ENCODE results near the gene CUEDC1. TPM values are rescaled to one million over a fixed set of nuclear protein-coding genes. Genes with fewer than 3 reads are reported as not detected.

The CUEDC1 gene
- polyA plus RNA-seq, 2 of the 4 experiments (the other 2 are of a cell fraction): 44.3 to 90.6 TPM

GRCh38 chr17:57899822-57900221 is 55.4 kb downstream of the CUEDC1 start:
- WGBS (ENCODE audit: missing lambda C conversion rate): 81% methylated on average over 4 of the region's 4 CpGs
- Histone ChIP-seq H3K4me1 (peaks cover 85% of the 10 kb centered on the region), H3K4me3 (no peak overlapping the region), H3K4me2 (peak overlapping the region; percentile 40), H3K9me3 (no peaks in the 10 kb centered on the region), H3K27ac (peak overlapping the region; percentile 94 to 97)
- no peak for FAIRE-seq
- POLR2A ChIA-PET: interaction anchor here (0.9 to 1.8 kb wide), 4 partner anchors 12 to 56 kb away, joined by 3 to 8 read pairs (median 3); partner anchors contain the start of gene CUEDC1
- no peak for TF ChIP-seq SMC3 (IDR thresholded peaks at IDR 0.05)
- TF ChIP-seq NFE2L2 (conservative IDR thresholded peaks at IDR 0.05; ENCODE audit: low read length): no peak
- no peak for TF ChIP-seq ZFP36 (IDR thresholded peaks at IDR 0.05; ENCODE audit: borderline replicate concordance, partially characterized antibody)
- no peak for TF ChIP-seq JUN (IDR thresholded peaks at IDR 0.05)
- no peak for TF ChIP-seq CBX2 (IDR thresholded peaks at IDR 0.05; ENCODE audit: borderline replicate concordance, low read depth)
- no peak for TF ChIP-seq HOXA7 (CRISPR knock-in tag; IDR thresholded peaks at IDR 0.05)
- no peak for TF ChIP-seq HEYL (CRISPR knock-in tag; IDR thresholded peaks at IDR 0.05)
- TF ChIP-seq SREBF2 (IDR thresholded peaks at IDR 0.05): no peak
- TF ChIP-seq HOXB5 (CRISPR knock-in tag; IDR thresholded peaks at IDR 0.05): no peak
- no peak for TF ChIP-seq PHF8 (IDR thresholded peaks at IDR 0.05; ENCODE audit: borderline replicate concordance, low read depth)
- TF ChIP-seq CTCF (IDR thresholded peaks at IDR 0.05): no peak
- no peak for TF ChIP-seq HDAC2 (IDR thresholded peaks at IDR 0.05)
- no peak for TF ChIP-seq ELK1 (IDR thresholded peaks at IDR 0.05; ENCODE audit: low read depth, low read length)
- no peak for TF ChIP-seq KDM1A (IDR thresholded peaks at IDR 0.05; ENCODE audit: low read depth)
- TF ChIP-seq RNF2 (IDR thresholded peaks at IDR 0.05; ENCODE audit: borderline replicate concordance, low read depth): no peak
- no peak for TF ChIP-seq ZNF302 (CRISPR knock-in tag; IDR thresholded peaks at IDR 0.05)
- ATAC-seq: peak in 1 of 2 experiments; percentile 46; a peak in 3 of 6 replicates
- peak in 1 of 2 experiments; percentile 68 for DNase-seq (ENCODE audit: low read depth in 1 of 2, low spot score in 1 of 2)
- CTCF ChIA-PET: interaction anchor here (0.6 to 23.5 kb wide), 14 partner anchors 8 to 1016 kb away, joined by 3 to 859 read pairs (median 5); partner anchors contain the start of genes CUEDC1 and MRPS23

- Histone ChIP-seq H3K27ac (peak overlapping the region; percentile 94 to 97), H3K4me1 (peaks cover 85% of the 10 kb centered on the region), H3K4me2 (peak overlapping the region; percentile 40), H3K4me3 (no peak overlapping the region), H3K9me3 (no peaks in the 10 kb centered on the region)
- ATAC-seq: no peak
- CTCF ChIA-PET: interaction anchor here (0.6 to 23.5 kb wide), 15 partner anchors 7 to 725 kb away, joined by 3 to 859 read pairs (median 6); partner anchors contain the start of genes CUEDC1 and MRPS23
- TF ChIP-seq JUN (IDR thresholded peaks at IDR 0.05): 0 out of 5 replicates have a peak, but pooled peaks of 1 of the 2 experiments have one; percentile 15
- TF ChIP-seq ZC3H11A (IDR thresholded peaks at IDR 0.05): no peak
- no peak for TF ChIP-seq TFCP2L1 (CRISPR knock-in tag; IDR thresholded peaks at IDR 0.05)
- TF ChIP-seq MAX (IDR thresholded peaks at IDR 0.05): peak; percentile 43; the same call in 1 of the 2 replicates
- no peak for TF ChIP-seq FOSB (CRISPR knock-in tag; IDR thresholded peaks at IDR 0.05)
- no peak for TF ChIP-seq EHMT2 (IDR thresholded peaks at IDR 0.05; ENCODE audit: low read depth)
- no peak for TF ChIP-seq CHD4 (IDR thresholded peaks at IDR 0.05; ENCODE audit: borderline replicate concordance)
- TF ChIP-seq NR3C1 (IDR thresholded peaks at IDR 0.05): no peak
- FAIRE-seq: no peak
- 86% methylated on average over 8 of the region's 8 CpGs for WGBS (ENCODE audit: missing lambda C conversion rate)
- DNase-seq (ENCODE audit: low read depth in 1 of 2, low spot score in 1 of 2): no peak
- POLR2A ChIA-PET: interaction anchor here (0.9 to 1.8 kb wide), 3 partner anchors 12 to 56 kb away, joined by 3 to 8 read pairs (median 3); partner anchors contain the start of gene CUEDC1
Measured at GRCh38 chr17:57899391-57899790, 55.8 kb downstream of the CUEDC1 start.
